HEK293 (cell line): Measurements from ENCODE around the gene FOXD4L3.
"Not testable (repeated sequence)": the region's sequence is repeated elsewhere in the genome, so short reads cannot be mapped to it uniquely, and the experiment has no call there.

Experiments
- ZBTB1 ChIP-seq: fragments of 450-650 bp; formaldehyde crosslinking; IDR thresholded peaks from 2 replicates; pipeline ENCODE4 v1.5.1; 2016; ENCODE audit warnings: missing biosample characterization, missing genetic modification characterization
- ZNF175 ChIP-seq: fragments of 450-650 bp; formaldehyde crosslinking; IDR thresholded peaks from 2 replicates; pipeline ENCODE4 v1.5.1; 2016; ENCODE audit warnings: missing biosample characterization, missing genetic modification characterization
- ZNF561 ChIP-seq: fragments of 450-650 bp; IDR thresholded peaks from 2 replicates; pipeline ENCODE4 v1.5.1; 2018; ENCODE audit warnings: missing biosample characterization, missing genetic modification characterization, borderline replicate concordance
- ZNF624 ChIP-seq: fragments of 450-650 bp; formaldehyde crosslinking; IDR thresholded peaks from 2 replicates; pipeline ENCODE4 v1.5.1; 2017; ENCODE audit warnings: missing biosample characterization, missing genetic modification characterization
- TF ChIP-seq, protein P1 (sequence below): fragments of 450-650 bp; formaldehyde crosslinking; IDR thresholded peaks from 2 replicates; pipeline ENCODE4 v1.5.1; 2016; ENCODE audit warnings: missing biosample characterization, missing genetic modification characterization

DNA sequence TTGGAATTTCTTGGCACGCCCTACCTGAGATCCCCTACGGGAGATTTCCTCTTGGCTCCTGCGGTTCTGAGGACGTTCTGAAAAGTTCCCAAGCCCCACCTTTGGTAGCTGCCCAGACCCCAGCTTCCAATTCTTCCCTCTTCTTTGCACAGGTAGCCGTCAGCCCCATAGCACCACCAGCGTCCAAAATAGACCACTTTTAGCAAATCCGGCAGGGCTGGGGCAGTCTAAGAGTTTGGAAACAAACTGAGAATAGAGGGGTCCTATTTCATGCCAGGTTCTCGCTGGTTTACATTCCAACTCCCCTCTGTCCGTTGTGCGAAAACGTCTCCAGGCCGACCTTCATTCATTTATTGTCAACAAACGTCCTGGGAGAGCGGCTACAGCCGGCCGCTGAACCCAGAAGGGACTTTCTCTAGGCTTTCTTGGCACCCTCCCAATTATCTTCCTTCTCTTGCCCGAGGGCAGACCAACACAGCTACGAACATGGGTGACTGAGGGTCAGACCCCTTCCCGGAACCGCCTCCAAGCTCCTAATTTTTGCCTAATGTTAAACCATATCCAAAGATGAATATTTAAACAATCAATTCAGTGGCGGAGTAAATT, 3.1 kb downstream of the FOXD4L3 start:
- not testable (repeated sequence) for TF ChIP-seq ZBTB1, ZNF175, ZNF561, ZNF624 (tag by site-specific recombination)
- TF ChIP-seq, protein P1, sequence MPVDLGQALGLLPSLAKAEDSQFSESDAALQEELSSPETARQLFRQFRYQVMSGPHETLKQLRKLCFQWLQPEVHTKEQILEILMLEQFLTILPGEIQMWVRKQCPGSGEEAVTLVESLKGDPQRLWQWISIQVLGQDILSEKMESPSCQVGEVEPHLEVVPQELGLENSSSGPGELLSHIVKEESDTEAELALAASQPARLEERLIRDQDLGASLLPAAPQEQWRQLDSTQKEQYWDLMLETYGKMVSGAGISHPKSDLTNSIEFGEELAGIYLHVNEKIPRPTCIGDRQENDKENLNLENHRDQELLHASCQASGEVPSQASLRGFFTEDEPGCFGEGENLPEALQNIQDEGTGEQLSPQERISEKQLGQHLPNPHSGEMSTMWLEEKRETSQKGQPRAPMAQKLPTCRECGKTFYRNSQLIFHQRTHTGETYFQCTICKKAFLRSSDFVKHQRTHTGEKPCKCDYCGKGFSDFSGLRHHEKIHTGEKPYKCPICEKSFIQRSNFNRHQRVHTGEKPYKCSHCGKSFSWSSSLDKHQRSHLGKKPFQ (tag by site-specific recombination): not testable (repeated sequence)
